ENCODE results near the gene ARMC7. TPM values are rescaled to one million over a fixed set of nuclear protein-coding genes. Genes with fewer than 3 reads are reported as not detected.

Gene ARMC7
- total RNA-seq, 1 donor from 2014 or later, result 6.0 TPM

- ATAC-seq (peak; percentile 88), DNase-seq (peak; percentile 73)
- intact Hi-C loops (cut with micrococcal nuclease), result no loop called here
Measured at GRCh38 chr17:75096082-75096625, 13.6 kb upstream of the ARMC7 start.

- DNase-seq, result no peak
- intact Hi-C loops (cut with micrococcal nuclease), result no loop called here
Measured at GRCh38 chr17:75097865-75098264, 11.9 kb upstream of the ARMC7 start.

GRCh38 chr17:75098861-75099260 lies 10.9 kb upstream of the ARMC7 start:
- DNase-seq, result no peak
- no peak for ATAC-seq
- intact Hi-C loops (cut with micrococcal nuclease), result no loop called here

More at GRCh38 chr17:75097865-75098264, 11.9 kb upstream of the ARMC7 start:
- ATAC-seq, result no peak

GRCh38 chr17:75099881-75100595 lies 9.7 kb upstream of the ARMC7 start:
- no peak for ATAC-seq
- DNase-seq, result no peak
- intact Hi-C loops (cut with micrococcal nuclease), result no loop called here

GRCh38 chr17:75102385-75102821 lies 7.4 kb upstream of the ARMC7 start:
- DNase-seq (no peak), ATAC-seq (no peak)
- intact Hi-C loops (cut with micrococcal nuclease), result no loop called here

GRCh38 chr17:75103601-75104554 lies 5.9 kb upstream of the ARMC7 start:
- ATAC-seq (peak; percentile 70), DNase-seq (no peak)
- intact Hi-C loops (cut with micrococcal nuclease), result no loop called here

GRCh38 chr17:75105126-75106080 lies 4.4 kb upstream of the ARMC7 start:
- intact Hi-C loops (cut with micrococcal nuclease), result no loop called here
- ATAC-seq (peak; percentile 36), DNase-seq (peak; percentile 52)

GRCh38 chr17:75108193-75108592 lies 1.6 kb upstream of the ARMC7 start:
- no peak for DNase-seq
- no peak for ATAC-seq
- intact Hi-C loops (cut with micrococcal nuclease), result no loop called here

- intact Hi-C loops (cut with micrococcal nuclease), result no loop called here
Measured at GRCh38 chr17:75109046-75109406, 743 bp upstream of the ARMC7 start.

GRCh38 chr17:75110234-75110937 lies 617 bp downstream of the ARMC7 start:
- intact Hi-C loops (cut with micrococcal nuclease), result no loop called here
- DNase-seq, result peak; percentile 41
- peak; percentile 8 for ATAC-seq

More at GRCh38 chr17:75109046-75109406, 743 bp upstream of the ARMC7 start:
- ATAC-seq (no peak), DNase-seq (no peak)

GRCh38 chr17:75111777-75112335 lies 2.1 kb downstream of the ARMC7 start:
- no peak for DNase-seq
- no peak for ATAC-seq
- intact Hi-C loops (cut with micrococcal nuclease), result no loop called here

GRCh38 chr17:75113798-75114551 lies 4.2 kb downstream of the ARMC7 start:
- peak; percentile 85 for DNase-seq
- intact Hi-C loops (cut with micrococcal nuclease), result no loop called here
- peak; percentile 80 for ATAC-seq

GRCh38 chr17:75114552-75115314 lies 5.0 kb downstream of the ARMC7 start:
- ATAC-seq, result no peak
- DNase-seq, result no peak
- intact Hi-C loops (cut with micrococcal nuclease), result no loop called here

- no peak for ATAC-seq
Measured at GRCh38 chr17:75115555-75115954, 5.8 kb downstream of the ARMC7 start.

GRCh38 chr17:75116737-75117136 lies 7.0 kb downstream of the ARMC7 start:
- ATAC-seq (peak; percentile 24), DNase-seq (no peak)
- intact Hi-C loops (cut with micrococcal nuclease), result no loop called here

More at GRCh38 chr17:75115555-75115954, 5.8 kb downstream of the ARMC7 start:
- intact Hi-C loops (cut with micrococcal nuclease), result no loop called here
- no peak for DNase-seq

- ATAC-seq (no peak), DNase-seq (no peak)
- intact Hi-C loops (cut with micrococcal nuclease), result no loop called here
Measured at GRCh38 chr17:75118307-75118706, 8.5 kb downstream of the ARMC7 start.
